ENCODE results near the gene DLX1.
A peak's percentile ranks its signal among the peaks of the same experiment; 100 is the strongest.

DLX1 gene

DNA sequence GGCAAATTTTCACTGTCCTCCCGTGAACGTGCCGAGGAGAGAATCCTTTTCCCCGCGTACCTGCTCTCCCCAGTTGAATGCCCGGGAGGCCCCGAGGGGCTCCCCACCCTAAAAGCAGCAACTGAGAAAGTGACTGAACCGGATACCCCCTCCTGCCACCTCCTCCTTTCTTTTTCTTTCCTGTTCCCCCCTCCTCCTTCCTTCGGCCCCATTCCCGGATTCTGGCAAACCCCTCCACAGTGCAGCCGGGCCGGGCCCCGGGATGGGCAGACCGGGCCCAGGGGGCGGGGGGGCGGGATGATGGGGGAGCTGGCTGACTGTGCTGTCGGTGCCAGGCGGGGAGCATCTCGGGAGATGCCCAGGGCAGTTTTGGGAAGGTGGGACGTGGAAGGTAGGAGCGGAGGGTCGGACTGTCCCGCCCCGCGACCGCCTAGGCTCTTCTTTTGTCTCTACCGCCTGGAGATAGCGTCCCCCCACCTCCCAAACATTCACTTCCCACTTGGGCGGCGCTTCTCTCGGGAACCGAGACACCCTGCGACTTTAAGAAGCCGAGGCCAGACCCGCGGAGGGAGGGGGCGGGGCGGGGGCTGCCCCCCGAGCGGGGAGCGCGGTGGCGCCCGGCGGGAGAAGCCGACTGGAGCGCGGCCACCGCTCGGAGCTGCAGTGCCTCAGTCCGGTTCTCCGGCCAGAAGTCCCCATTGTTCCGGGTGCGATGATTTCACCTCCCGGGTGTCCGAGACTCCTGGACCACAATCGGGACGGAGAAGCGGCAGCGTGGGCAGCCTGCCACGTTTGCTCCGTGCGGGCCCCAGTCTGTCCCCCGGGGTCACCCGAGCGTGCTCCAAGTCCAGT, 9.2 kb downstream of the DLX1 start:
- Histone ChIP-seq H3K4me3 (peak overlapping the region; percentile 37), H3K4me1 (peaks cover 21% of the 10 kb centered on the region), H3K36me3 (replicated peaks) (no peaks in the 10 kb centered on the region; the same call in 1 of the 2 replicates), H3K27me3 (ENCODE audit: low read depth) (no peaks in the 10 kb centered on the region), H3K9me3 (no peaks in the 10 kb centered on the region)
- peak; percentile 32 to 68 for DNase-seq (ENCODE audit: low spot score in 2 of 2)
- in situ Hi-C loops (cut with MboI; ENCODE audit: low sequenced_read_pairs): no loop called here

DNA sequence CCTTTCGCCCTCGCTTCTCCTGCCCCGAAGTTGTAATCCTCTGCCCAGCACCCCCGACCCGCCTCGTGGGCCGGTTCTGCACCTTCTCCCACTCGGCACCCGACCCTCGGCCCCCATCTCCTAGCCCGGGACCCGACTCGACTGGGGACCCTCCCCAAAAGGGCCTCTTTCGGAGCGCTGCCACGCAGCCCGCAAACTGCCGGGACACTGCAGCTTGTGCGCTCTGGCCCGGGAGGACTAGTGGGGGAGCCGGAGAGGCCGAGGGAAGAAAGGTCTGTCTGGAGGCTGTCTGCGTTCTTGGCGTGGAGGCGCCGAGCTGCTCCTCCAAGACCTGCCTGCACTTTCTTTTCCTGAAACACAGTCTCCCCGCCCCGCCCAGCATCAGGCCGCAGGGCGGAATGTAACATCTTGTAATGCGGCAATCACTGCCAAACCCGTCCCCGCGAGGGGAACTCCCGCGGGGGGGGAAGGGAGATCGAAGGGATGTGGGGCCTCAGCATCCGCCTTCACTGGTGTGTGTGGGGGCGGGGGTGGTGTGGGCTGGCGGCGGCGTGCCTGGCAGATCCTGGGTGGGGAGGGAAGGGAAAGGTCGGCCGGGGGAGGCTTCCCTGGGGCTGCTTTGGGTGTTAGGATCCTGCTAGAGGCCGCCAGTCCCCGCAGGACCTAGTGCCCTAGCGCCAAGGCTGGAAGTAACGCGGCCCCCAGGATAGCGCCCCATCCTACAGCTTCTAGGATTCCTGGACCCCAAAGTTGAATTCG, 10.0 kb downstream of the DLX1 start:
- H3K4me3 ChIP-seq: peak overlapping the region; percentile 37
- peak; percentile 59 to 83 for DNase-seq (ENCODE audit: low spot score in 2 of 2)
- peaks cover 2% of the 10 kb centered on the region; the same call in 1 of the 2 replicates for H3K36me3 ChIP-seq (replicated peaks)
- no peaks in the 10 kb centered on the region for H3K27me3 ChIP-seq (ENCODE audit: low read depth)
- H3K4me1 ChIP-seq: peaks cover 23% of the 10 kb centered on the region
- in situ Hi-C loops (cut with MboI; ENCODE audit: low sequenced_read_pairs): no loop called here
- H3K9me3 ChIP-seq: no peaks in the 10 kb centered on the region

DNA sequence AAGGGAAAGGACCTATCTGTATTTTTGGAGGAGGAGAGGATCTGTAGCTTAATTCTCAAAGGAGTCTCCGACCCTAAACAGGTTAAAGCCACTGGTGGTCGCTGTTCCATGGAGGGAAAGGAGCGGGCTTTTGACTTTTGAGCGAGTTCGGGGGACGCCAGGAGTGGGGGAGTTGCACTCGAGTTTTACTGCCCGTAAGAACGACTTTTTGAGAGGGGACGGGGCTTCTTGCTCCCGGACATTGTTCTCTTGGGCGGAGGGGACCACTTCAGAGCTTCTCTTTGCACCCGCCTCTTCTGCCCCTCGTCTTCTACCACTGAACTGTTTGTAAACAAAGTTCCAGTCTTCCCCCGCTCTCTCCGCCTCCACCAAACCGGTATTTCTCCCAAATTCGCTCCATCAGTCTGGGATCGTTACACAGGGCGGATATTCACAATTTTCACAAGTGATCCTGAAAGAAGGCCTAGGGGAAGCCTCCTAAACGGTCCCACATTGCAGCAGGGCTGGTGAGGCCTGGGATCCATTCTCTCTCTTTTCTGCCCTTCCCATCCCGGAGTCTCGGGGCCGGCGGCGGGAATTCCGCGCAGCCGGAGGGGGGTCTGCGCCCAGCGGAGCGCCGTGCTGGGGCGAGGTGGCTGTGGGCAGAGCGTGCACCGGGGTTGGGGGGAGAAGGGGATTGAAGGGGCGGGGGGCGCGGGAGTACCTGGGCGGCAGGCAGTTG, 10.8 kb downstream of the DLX1 start:
- Histone ChIP-seq H3K4me1 (peaks cover 25% of the 10 kb centered on the region), H3K4me3 (no peak overlapping the region), H3K9me3 (no peaks in the 10 kb centered on the region), H3K27me3 (ENCODE audit: low read depth) (no peaks in the 10 kb centered on the region), H3K36me3 (replicated peaks) (peaks cover 6% of the 10 kb centered on the region; the same call in 1 of the 2 replicates)
- DNase-seq (ENCODE audit: low spot score in 2 of 2): no peak
- in situ Hi-C loops (cut with MboI; ENCODE audit: low sequenced_read_pairs): no loop called here

DNA sequence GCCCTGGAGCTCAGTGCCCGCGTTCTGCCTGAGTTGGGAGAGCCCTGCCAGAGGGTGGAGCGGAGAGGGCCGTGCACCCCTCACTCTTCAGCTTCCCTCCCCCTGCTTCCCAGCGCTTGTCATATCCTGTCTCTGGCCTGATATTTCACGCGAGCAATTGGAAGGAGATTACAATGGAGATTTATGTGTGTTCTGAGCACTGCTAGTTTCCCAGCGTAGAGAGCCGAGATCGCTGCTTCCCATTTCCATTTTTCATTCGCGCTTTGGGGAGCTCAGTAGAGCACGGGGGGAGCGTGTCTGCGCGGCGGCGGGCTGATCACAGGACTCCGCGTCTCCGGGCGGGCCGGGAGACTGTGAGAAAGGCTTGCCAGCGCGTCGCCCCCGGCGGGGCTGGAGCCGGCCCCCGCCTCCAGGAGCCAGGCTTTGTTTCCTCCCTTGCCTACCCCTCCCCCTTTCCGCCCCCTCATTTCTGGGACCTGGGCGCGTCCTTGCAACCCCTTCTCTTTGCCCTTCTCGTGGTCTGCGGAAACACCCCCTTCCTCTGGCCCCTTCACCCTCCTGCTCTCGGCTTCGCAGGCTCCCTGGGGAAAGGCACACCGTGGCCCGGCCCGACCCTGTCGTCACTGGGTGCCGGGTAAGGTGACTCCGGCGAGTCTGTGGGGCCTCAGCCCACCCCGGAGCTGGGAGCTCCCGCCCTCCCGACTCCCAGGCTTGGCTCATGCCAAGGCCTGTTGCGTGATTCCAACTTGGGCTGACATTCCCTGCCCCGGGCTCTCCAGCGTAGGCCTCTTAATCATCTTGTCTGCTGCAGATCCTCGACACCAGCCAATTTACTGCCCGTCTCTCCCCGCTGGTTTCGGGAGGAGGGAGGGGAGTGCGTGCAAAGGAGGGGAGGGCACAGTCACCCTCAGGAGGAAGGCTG, 11.6 kb downstream of the DLX1 start:
- Histone ChIP-seq H3K4me1 (peaks cover 33% of the 10 kb centered on the region), H3K9me3 (no peaks in the 10 kb centered on the region), H3K27me3 (ENCODE audit: low read depth) (no peaks in the 10 kb centered on the region), H3K36me3 (replicated peaks) (peaks cover 6% of the 10 kb centered on the region; the same call in 1 of the 2 replicates), H3K4me3 (no peak overlapping the region)
- in situ Hi-C loops (cut with MboI; ENCODE audit: low sequenced_read_pairs): no loop called here
- DNase-seq (ENCODE audit: low spot score in 2 of 2): no peak

DNA sequence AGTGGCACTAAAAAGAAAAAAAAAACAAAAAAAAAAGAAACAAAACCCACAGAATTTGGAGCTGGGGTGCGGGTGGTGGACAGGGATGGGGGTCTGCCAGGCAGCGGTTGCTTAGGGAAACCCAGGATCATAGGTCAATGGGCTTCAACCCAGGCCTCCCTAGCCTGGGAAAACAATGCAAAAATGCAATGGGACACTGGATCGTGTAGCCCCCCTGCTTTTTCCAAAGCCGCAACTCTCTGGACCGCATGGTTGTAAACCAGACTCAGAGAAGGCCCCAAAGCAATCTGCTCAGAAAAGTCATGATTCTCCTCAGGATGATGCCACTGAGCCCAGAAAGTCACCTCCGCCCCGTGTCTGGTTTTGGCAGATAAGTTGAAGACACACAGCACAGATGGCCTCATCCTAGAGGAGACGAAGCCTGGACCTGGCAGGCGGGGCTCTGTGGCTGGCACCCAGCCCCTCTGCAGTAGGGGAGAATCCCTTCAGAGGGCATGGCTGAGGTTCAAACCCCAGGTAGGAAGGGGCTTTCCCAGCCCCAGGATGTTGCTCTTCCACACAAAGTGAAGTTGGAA, 12.3 kb downstream of the DLX1 start:
- in situ Hi-C loops (cut with MboI; ENCODE audit: low sequenced_read_pairs): no loop called here
- Histone ChIP-seq H3K36me3 (replicated peaks) (peaks cover 6% of the 10 kb centered on the region; the same call in 1 of the 2 replicates), H3K4me3 (no peak overlapping the region), H3K9me3 (no peaks in the 10 kb centered on the region), H3K4me1 (peaks cover 34% of the 10 kb centered on the region), H3K27me3 (ENCODE audit: low read depth) (no peaks in the 10 kb centered on the region)
- DNase-seq (ENCODE audit: low spot score in 2 of 2): no peak

DNA sequence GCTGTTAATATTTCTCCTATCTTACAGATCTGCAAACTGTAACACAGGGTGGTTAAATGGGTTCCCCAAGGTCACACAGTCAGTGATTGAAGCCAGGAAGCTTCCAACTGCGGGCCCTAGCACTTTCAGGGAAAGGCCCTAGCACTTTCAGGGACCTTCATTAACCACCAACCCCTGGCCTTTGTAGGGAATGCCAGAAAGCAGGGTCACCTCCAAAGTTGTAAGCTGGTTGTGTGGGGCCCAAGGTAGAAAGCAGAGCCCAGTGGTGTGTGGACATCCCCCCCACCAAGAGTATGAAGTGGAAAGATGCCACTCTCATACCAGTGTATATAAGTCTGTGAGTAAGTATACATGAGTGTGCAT, 13.0 kb downstream of the DLX1 start:
- in situ Hi-C loops (cut with MboI; ENCODE audit: low sequenced_read_pairs): no loop called here
- Histone ChIP-seq H3K9me3 (no peaks in the 10 kb centered on the region), H3K4me3 (no peak overlapping the region), H3K36me3 (replicated peaks) (peaks cover 6% of the 10 kb centered on the region; the same call in 1 of the 2 replicates), H3K27me3 (ENCODE audit: low read depth) (no peaks in the 10 kb centered on the region), H3K4me1 (peaks cover 35% of the 10 kb centered on the region)
- no peak for DNase-seq (ENCODE audit: low spot score in 2 of 2)

DNA sequence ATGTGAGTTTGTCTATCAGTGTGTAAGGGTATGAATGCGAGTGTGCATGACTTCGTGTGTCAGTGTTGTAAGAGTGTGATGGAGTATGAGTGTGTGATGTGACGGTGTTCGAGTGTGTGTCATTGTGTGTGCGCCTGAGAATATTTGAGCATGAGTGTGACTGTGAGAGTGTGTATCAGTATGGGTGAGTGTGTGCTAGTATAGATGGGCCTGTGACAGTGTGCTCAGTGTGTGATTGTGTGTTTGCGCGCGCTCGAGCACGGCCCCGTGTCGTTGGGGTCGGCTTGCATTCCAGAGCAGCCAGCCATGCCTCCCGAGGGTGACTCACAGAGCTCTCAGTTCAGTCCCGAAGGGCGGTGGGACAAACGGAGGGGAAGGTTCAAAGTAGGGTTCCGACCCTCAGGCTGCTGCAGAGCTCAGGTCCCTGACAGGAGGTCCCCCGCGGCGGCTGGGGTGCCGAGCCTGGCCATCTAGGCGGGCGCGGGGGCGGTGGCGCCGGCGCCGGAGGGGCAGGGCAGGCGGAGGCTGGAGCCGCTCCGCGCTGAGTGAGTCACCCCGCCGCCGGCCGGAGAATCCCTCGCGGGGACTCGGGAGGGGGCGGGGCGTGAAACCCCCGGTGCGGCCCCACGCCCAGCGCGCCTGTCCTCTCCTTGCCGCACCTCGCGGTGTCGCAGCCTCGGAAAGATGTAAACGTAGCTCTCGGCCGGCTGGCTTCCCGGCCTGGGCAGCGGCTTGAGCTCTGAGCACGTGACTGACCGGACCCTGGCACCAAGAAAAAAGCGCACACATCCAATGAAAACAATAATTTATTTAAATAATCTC, 13.6 kb downstream of the DLX1 start:
- peaks cover 35% of the 10 kb centered on the region for H3K4me1 ChIP-seq
- H3K9me3 ChIP-seq: no peaks in the 10 kb centered on the region
- H3K4me3 ChIP-seq: peak overlapping the region; percentile 11
- DNase-seq (ENCODE audit: low spot score in 2 of 2): peak; percentile 21 to 78
- peaks cover 6% of the 10 kb centered on the region; the same call in 1 of the 2 replicates for H3K36me3 ChIP-seq (replicated peaks)
- H3K27me3 ChIP-seq (ENCODE audit: low read depth): no peaks in the 10 kb centered on the region
- in situ Hi-C loops (cut with MboI; ENCODE audit: low sequenced_read_pairs): no loop called here

DNA sequence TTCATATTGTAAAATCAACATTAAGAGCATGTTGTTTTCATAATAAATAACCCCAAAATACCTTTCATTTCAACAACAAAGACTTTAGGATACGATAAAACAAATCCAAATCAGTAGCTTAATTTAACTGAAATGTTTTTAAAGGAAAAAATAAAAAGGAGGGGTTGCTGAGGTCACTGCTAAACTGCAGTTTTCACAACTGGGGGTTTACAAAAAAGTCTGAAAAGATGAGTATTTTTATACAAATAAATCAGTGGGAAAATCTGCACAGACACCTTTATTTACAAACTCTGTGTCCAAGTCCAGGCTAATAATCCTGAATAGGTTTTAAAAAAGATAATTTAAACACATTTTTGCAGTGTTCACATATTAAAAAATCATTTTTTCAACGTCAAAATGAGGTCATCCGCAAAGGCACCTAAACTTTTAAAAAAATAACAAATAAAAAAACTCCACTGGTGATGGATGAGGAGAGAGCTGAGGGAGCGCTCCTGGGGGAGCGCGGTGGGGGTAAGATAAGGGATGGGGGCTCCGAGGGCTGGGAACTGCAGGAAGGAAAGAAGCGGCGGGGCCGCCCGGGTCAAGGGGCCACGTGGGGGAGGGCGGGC, 14.3 kb downstream of the DLX1 start:
- Histone ChIP-seq H3K36me3 (replicated peaks) (peaks cover 6% of the 10 kb centered on the region; the same call in 1 of the 2 replicates), H3K4me1 (peaks cover 37% of the 10 kb centered on the region), H3K4me3 (peak overlapping the region; percentile 11), H3K27me3 (ENCODE audit: low read depth) (no peaks in the 10 kb centered on the region), H3K9me3 (no peaks in the 10 kb centered on the region)
- in situ Hi-C loops (cut with MboI; ENCODE audit: low sequenced_read_pairs): loop anchor here (10.0 kb wide), 2 partner anchors 395 to 515 kb away; no protein-coding TSS in a partner anchor
- no peak for DNase-seq (ENCODE audit: low spot score in 2 of 2)

DNA sequence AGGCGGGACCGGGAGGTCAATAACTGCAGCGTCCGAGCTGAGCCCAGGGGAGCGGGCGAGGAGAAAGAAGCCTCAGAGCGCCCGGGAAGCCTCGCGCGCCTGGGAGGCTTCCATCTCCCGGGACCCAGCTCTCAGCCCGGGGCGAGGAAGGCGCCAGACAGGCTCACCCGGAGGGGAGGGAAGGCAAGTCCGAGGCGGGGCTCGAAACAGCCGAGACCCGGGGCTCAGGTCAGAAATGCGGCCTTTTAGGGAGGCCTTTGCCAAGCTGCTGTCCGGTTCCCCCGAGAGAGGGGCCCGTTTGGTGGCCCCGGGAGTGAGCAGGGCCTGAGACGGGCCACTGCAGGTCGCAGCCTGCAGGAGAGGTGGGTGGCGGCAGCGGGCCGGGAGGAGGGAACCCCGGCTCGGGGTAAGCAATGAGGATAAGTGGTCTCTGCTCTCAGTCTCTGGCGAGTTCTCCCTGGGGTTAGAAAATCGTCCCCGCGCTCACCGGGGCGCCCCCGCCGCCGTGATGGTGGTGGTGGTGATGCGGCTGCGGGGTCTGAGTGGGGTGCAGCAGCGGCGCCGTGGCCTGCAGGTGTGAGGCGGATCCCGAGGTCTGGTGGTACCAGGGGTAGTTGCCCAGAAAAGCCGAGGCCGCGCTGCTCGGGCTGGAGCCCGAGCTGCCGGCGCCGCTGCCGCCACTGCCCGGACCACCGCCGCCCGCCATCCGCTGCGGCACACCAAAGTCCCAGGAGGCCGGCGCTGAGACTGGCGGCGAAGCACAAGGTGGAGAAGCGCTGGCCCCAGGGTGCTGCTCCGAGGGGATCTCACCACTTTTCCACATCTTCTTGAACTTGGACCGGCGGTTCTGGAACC, 15.0 kb downstream of the DLX1 start:
- Histone ChIP-seq H3K4me3 (no peak overlapping the region), H3K9me3 (no peaks in the 10 kb centered on the region), H3K36me3 (replicated peaks) (peaks cover 6% of the 10 kb centered on the region; the same call in 1 of the 2 replicates), H3K27me3 (ENCODE audit: low read depth) (no peaks in the 10 kb centered on the region), H3K4me1 (peaks cover 34% of the 10 kb centered on the region)
- DNase-seq (ENCODE audit: low spot score in 2 of 2): no peak
- in situ Hi-C loops (cut with MboI; ENCODE audit: low sequenced_read_pairs): loop anchor here (10.0 kb wide), 2 partner anchors 396 to 516 kb away; no protein-coding TSS in a partner anchor

DNA sequence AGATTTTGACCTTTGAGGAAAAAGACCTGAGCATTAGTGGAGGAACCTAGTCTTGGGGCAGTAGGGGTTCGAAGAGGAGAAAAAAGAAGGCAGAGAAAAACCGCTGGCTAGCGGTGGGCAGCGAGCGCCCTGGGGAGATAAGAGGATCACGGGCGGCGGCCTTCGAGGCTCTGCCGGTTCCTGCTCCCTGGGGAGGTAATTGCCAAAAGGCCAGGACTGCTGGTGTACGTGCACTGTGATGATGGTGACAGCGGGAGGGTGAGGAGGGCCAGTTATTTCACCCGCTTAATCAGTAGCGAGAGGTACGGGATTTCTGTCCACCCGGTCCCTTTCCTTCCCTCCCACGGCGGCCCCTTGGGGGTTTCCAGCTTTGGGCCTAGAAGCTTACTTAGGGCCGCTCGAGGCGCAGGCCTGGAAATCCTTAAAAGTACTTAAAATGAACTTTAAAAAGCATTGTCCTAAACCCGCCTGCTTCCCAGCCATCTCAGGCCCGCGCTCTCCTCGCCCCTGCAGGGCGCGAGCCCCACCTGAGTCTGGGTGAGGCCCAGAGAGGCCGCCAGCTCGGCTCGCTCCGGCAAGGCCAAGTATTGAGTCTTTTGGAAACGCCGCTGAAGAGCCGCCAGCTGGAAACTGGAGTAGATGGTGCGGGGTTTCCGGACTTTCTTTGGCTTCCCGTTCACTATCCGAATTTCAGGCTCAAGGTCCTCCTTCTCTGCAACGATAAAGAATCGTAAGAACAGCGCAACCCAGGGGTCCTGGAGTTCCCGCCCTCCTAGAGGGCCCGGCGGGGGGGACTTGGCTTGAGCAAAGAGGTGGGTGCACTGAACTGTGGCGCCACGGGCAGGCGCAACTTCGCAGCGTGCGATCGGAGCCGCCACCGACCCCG, 15.9 kb downstream of the DLX1 start:
- peaks cover 28% of the 10 kb centered on the region for H3K4me1 ChIP-seq
- no peaks in the 10 kb centered on the region for H3K27me3 ChIP-seq (ENCODE audit: low read depth)
- peak in 1 of 2 experiments; percentile 42 for DNase-seq (ENCODE audit: low spot score in 2 of 2)

More for the DNA sequence above, 15.9 kb downstream of the DLX1 start:
- Histone ChIP-seq H3K4me3 (peak overlapping the region; percentile 58), H3K36me3 (replicated peaks) (peaks cover 6% of the 10 kb centered on the region; the same call in 1 of the 2 replicates), H3K9me3 (no peaks in the 10 kb centered on the region)
- in situ Hi-C loops (cut with MboI; ENCODE audit: low sequenced_read_pairs): loop anchor here (10.0 kb wide), 2 partner anchors 396 to 516 kb away; no protein-coding TSS in a partner anchor
